Panc1 (cell line): ENCODE results near the gene NINL. TPM values are rescaled to one million over a fixed set of nuclear protein-coding genes. Genes with fewer than 3 reads are reported as not detected.

Source experiments
- ATAC-seq: fragments of 200-7000 bp; cut with Tn5 transposase; 2 replicates; pipeline ENCODE4 v1.9.1; 2020; ENCODE audit warnings: mild to moderate bottlenecking, moderate library complexity
- BruUV-seq: library from RNA; stranded (reverse); fragments of 400-500 nt; replicated peaks from 2 replicates; lab custom pipeline; 2021; lab: Mats Ljungman, UMichigan
- CTCF ChIA-PET: fragments of 300-600 bp; sonication (Branson Sonifier 250); formaldehyde crosslinking; loops from one replicate; lab custom pipeline; 2022; ENCODE audit warnings: antibody characterized with exemption; lab: Charles Lee
- POLR2A ChIA-PET: fragments of 300-600 bp; sonication (Branson Sonifier 250); formaldehyde crosslinking; loops from one replicate; lab custom pipeline; 2022; ENCODE audit warnings: antibody characterized with exemption; lab: Charles Lee
- DNase-seq: peaks from one replicate; pipeline ENCODE4 v3.0.0-alpha.2; 2010; ENCODE audit warnings: low read depth, low spot score
- H3K27ac ChIP-seq: 2 replicates; pipeline ENCODE4 v1.5.1; 2011; ENCODE audit warnings: mild to moderate bottlenecking, low read length, inconsistent platforms
- H3K27me3 ChIP-seq: fragments of 200-500 bp; sonication (Bioruptor generic); 2 replicates; pipeline ENCODE4 v1.6.0; 2014; ENCODE audit warnings: low read length, inconsistent platforms; ENCODE audit not compliant: control insufficient read depth, insufficient read depth
- H3K36me3 ChIP-seq: fragments of 200-500 bp; sonication (Bioruptor generic); 2 replicates; pipeline ENCODE4 v1.5.1; 2014; ENCODE audit warnings: inconsistent platforms, mild to moderate bottlenecking, low read length, moderate library complexity; ENCODE audit not compliant: control insufficient read depth, insufficient read depth
- H3K4me1 ChIP-seq: 2 replicates; pipeline ENCODE4 v1.5.1; 2011; ENCODE audit warnings: inconsistent platforms, mild to moderate bottlenecking, low read length, moderate library complexity; ENCODE audit not compliant: control insufficient read depth, insufficient read depth
- H3K4me3 ChIP-seq, 2 experiments: 2 replicates each; pipeline ENCODE4 v1.5.1; 2011 to 2012; ENCODE audit warnings: low read depth in 2 of 2, low read length in 2 of 2, mild to moderate bottlenecking in 2 of 2, inconsistent platforms in 1 of 2, moderate library complexity in 1 of 2
- H3K9me3 ChIP-seq: fragments of 200-500 bp; sonication (Bioruptor generic); 2 replicates; pipeline ENCODE4 v1.5.1; 2014; ENCODE audit warnings: low read depth, mild to moderate bottlenecking, inconsistent platforms, low read length, moderate library complexity; ENCODE audit not compliant: control insufficient read depth, insufficient read depth
- CTCF ChIP-seq: fragments of 450-650 bp; IDR thresholded peaks from 2 replicates; pipeline ENCODE4 v1.5.1; 2017; ENCODE audit warnings: mild to moderate bottlenecking
- POLR2AphosphoS5 ChIP-seq: IDR thresholded peaks from 2 replicates; pipeline ENCODE4 v1.6.1; 2012; ENCODE audit warnings: mild to moderate bottlenecking, low read depth, low read length, moderate library complexity
- REST ChIP-seq, 2 experiments: IDR thresholded peaks; 2 replicates each; pipeline ENCODE4 v1.6.1; 2011 to 2012; ENCODE audit warnings: low read depth in 2 of 2, control low read depth in 1 of 2, low read length in 1 of 2, mild to moderate bottlenecking in 1 of 2, moderate library complexity in 1 of 2; ENCODE audit not compliant: insufficient read depth in 1 of 2
- SIN3A ChIP-seq: IDR thresholded peaks from 2 replicates; pipeline ENCODE4 v1.6.1; 2012; ENCODE audit warnings: low read depth, mild to moderate bottlenecking, low read length, moderate library complexity, borderline replicate concordance; ENCODE audit not compliant: insufficient read depth
- TCF7L2 ChIP-seq: IDR thresholded peaks from 2 replicates; pipeline ENCODE4 v1.6.1; 2011; ENCODE audit warnings: mild to moderate bottlenecking, low read depth, low read length, inconsistent platforms
- in situ Hi-C: cut with HindIII; loops from 2 replicates; pipeline ENCODE4 v1.10.0; 2016; ENCODE audit warnings: low sequenced_read_pairs, low pct_unique_long_range_greater_than_20kb
- intact Hi-C: fragments of 100-400 bp; cut with micrococcal nuclease; formaldehyde crosslinking; loops from one replicate; pipeline ENCODE4 v1.10.0; 2022; ENCODE audit not compliant: unreplicated experiment
- total RNA-seq: library from RNA; stranded (reverse); gene quantifications from one replicate; pipeline ENCODE4 v1.2.1, GENCODE V29; 2021; ENCODE audit not compliant: unreplicated experiment

Gene NINL
- total RNA-seq, 1 experiment from 2014 or later, result 25.0 TPM

GRCh38 chr20:25478889-25479568 lies 106.3 kb downstream of the NINL start:
- ATAC-seq (no peak), DNase-seq (no peak)
- Histone ChIP-seq H3K4me1 (no peaks in the 10 kb centered on the region), H3K27me3 (no peaks in the 10 kb centered on the region), H3K9me3 (no peaks in the 10 kb centered on the region), H3K4me3 (no peak overlapping the region), H3K36me3 (no peaks in the 10 kb centered on the region; the same call in 1 of the 2 replicates), H3K27ac (no peak overlapping the region)
- in situ Hi-C loops, result no loop called here
- POLR2A ChIA-PET, result no interaction called here
- TF ChIP-seq TCF7L2 (no peak), POLR2AphosphoS5 (no peak), REST (IDR thresholded peaks at IDR 0.05; ENCODE audit: insufficient read depth in 1 of 2, low read depth in 2 of 2, low read length in 1 of 2) (no peak), CTCF (no peak), SIN3A (no peak)
- CTCF ChIA-PET, result no interaction called here
- BruUV-seq, result no TSS peak
- intact Hi-C loops, result no loop called here

GRCh38 chr20:25477014-25477882 lies 108.1 kb downstream of the NINL start:
- DNase-seq (no peak), ATAC-seq (no peak)
- in situ Hi-C loops, result no loop called here
- Histone ChIP-seq H3K27me3 (no peaks in the 10 kb centered on the region), H3K4me1 (no peaks in the 10 kb centered on the region), H3K9me3 (no peaks in the 10 kb centered on the region), H3K36me3 (no peaks in the 10 kb centered on the region; the same call in 1 of the 2 replicates), H3K4me3 (no peak overlapping the region), H3K27ac (no peak overlapping the region)
- TF ChIP-seq CTCF (no peak), REST (IDR thresholded peaks at IDR 0.05; ENCODE audit: insufficient read depth in 1 of 2, low read depth in 2 of 2, low read length in 1 of 2) (no peak), TCF7L2 (no peak), POLR2AphosphoS5 (no peak), SIN3A (no peak)
- CTCF ChIA-PET, result no interaction called here
- no TSS peak for BruUV-seq
- POLR2A ChIA-PET, result no interaction called here
- intact Hi-C loops, result no loop called here
